PC-3 (cell line): ENCODE data around the gene KDM2B. TPM values are rescaled to one million over a fixed set of nuclear protein-coding genes. Genes with fewer than 3 reads are reported as not detected.

ENCODE experiments used
- ATAC-seq: fragments of 200-7000 bp; cut with Tn5 transposase; 2 replicates; pipeline ENCODE4 v1.9.1; 2020; ENCODE audit warnings: mild to moderate bottlenecking, moderate library complexity
- BruUV-seq: library from RNA; stranded (reverse); fragments of 400-500 nt; replicated peaks from 2 replicates; lab custom pipeline; 2021; lab: Mats Ljungman, UMichigan
- CTCF ChIA-PET: fragments of 300-600 bp; sonication (Branson Sonifier 250); formaldehyde crosslinking; loops from one replicate; lab custom pipeline; 2022; ENCODE audit warnings: antibody characterized with exemption; lab: Charles Lee
- POLR2A ChIA-PET: fragments of 300-600 bp; sonication (Branson Sonifier 250); formaldehyde crosslinking; loops from one replicate; lab custom pipeline; 2022; ENCODE audit warnings: antibody characterized with exemption; ENCODE audit not compliant: unreplicated experiment; lab: Charles Lee
- DNase-seq: peaks from one replicate; pipeline ENCODE4 v3.0.0-alpha.2; 2015
- H2AFZ ChIP-seq: fragments of 300-600 bp; sonication (generic); 2 replicates; pipeline ENCODE4 v1.6.0; 2016; ENCODE audit warnings: antibody characterized with exemption, low read length
- H3F3A ChIP-seq: fragments of 300-600 bp; sonication (generic); one replicate; pipeline ENCODE4 v1.6.0; 2017; ENCODE audit warnings: antibody characterized with exemption, low read length, control low read depth, mild to moderate bottlenecking; ENCODE audit not compliant: unreplicated experiment
- H3K27ac ChIP-seq: fragments of 300-600 bp; sonication (generic); 2 replicates; pipeline ENCODE4 v1.5.1; 2016; ENCODE audit warnings: mild to moderate bottlenecking, low read length
- H3K27me3 ChIP-seq: fragments of 300-600 bp; sonication (generic); 2 replicates; pipeline ENCODE4 v1.6.1; 2016; ENCODE audit warnings: low read length, mixed read lengths
- H3K36me3 ChIP-seq: fragments of 300-600 bp; sonication (generic); 2 replicates; pipeline ENCODE4 v1.6.1; 2016; ENCODE audit warnings: low read depth, mixed run types, low read length, mixed read lengths
- H3K4me1 ChIP-seq: fragments of 300-600 bp; sonication (generic); 2 replicates; pipeline ENCODE4 v1.5.1; 2016; ENCODE audit warnings: low read length; ENCODE audit not compliant: insufficient read depth
- H3K4me2 ChIP-seq: fragments of 300-600 bp; sonication (generic); 2 replicates; pipeline ENCODE4 v1.6.0; 2016; ENCODE audit warnings: low read length
- H3K4me3 ChIP-seq: fragments of 300-600 bp; sonication (generic); 2 replicates; pipeline ENCODE4 v1.5.1; 2016; ENCODE audit warnings: mild to moderate bottlenecking, low read length, mixed read lengths
- H3K79me2 ChIP-seq: fragments of 300-600 bp; sonication (generic); 2 replicates; pipeline ENCODE4 v1.6.1; 2017; ENCODE audit warnings: low read length, mixed read lengths
- H3K9ac ChIP-seq: fragments of 300-600 bp; sonication (generic); 2 replicates; pipeline ENCODE4 v1.6.0; 2016; ENCODE audit warnings: mild to moderate bottlenecking, low read length
- H3K9me2 ChIP-seq: fragments of 300-600 bp; sonication (generic); replicated peaks from 2 replicates; pipeline ENCODE4 v1.6.1; 2016; ENCODE audit warnings: mixed run types, low read length, mixed read lengths
- H3K9me3 ChIP-seq: fragments of 300-600 bp; sonication (generic); 2 replicates; pipeline ENCODE4 v1.6.1; 2016; ENCODE audit warnings: low read length, mixed read lengths
- H4K20me1 ChIP-seq: fragments of 300-600 bp; sonication (generic); 2 replicates; pipeline ENCODE4 v1.6.1; 2016; ENCODE audit warnings: low read length, mixed read lengths
- CTCF ChIP-seq: fragments of 300-600 bp; sonication (generic); conservative IDR thresholded peaks from 2 replicates; pipeline ENCODE4 v1.5.1; 2017; ENCODE audit warnings: antibody characterized with exemption, low read depth, mild to moderate bottlenecking, low read length
- EZH2 ChIP-seq: fragments of 300-600 bp; sonication (generic); IDR thresholded peaks from one replicate; pipeline ENCODE4 v1.6.1; 2017; ENCODE audit warnings: antibody characterized with exemption, mild to moderate bottlenecking, low read length; ENCODE audit not compliant: unreplicated experiment
- EZH2phosphoT487 ChIP-seq: fragments of 300-600 bp; sonication (generic); IDR thresholded peaks from 2 replicates; pipeline ENCODE4 v1.6.1; 2018; ENCODE audit warnings: mild to moderate bottlenecking, antibody characterized with exemption, low read length, borderline replicate concordance
- intact Hi-C: fragments of 100-400 bp; cut with micrococcal nuclease; formaldehyde crosslinking; loops from 2 replicates; pipeline ENCODE4 v1.9.0; 2023
- total RNA-seq: library from RNA; depleted of rRNA; stranded (reverse); fragments of >200 nt; gene quantifications from 2 replicates; pipeline ENCODE4 v1.2.3, GENCODE V29; 2014

KDM2B gene
- total RNA-seq, 1 experiment from 2014 or later: 52.5 TPM

- BruUV-seq: no TSS peak
- POLR2A ChIA-PET: no interaction called here
- Histone ChIP-seq H3K4me1 (no peaks in the 10 kb centered on the region), H3F3A (no peaks in the 10 kb centered on the region), H3K9ac (no peak overlapping the region), H3K9me3 (no peaks in the 10 kb centered on the region), H3K9me2 (no peaks in the 10 kb centered on the region), H3K27me3 (no peaks in the 10 kb centered on the region), H3K36me3 (peaks cover 3% of the 10 kb centered on the region), H4K20me1 (no peaks in the 10 kb centered on the region), H2AFZ (no peak overlapping the region), H3K79me2 (no peaks in the 10 kb centered on the region), H3K4me3 (no peak overlapping the region), H3K4me2 (no peak overlapping the region), H3K27ac (no peak overlapping the region)
- ATAC-seq (no peak), DNase-seq (no peak)
- intact Hi-C loops: no loop called here
- CTCF ChIA-PET: no interaction called here
- TF ChIP-seq EZH2phosphoT487 (no peak), CTCF (no peak), EZH2 (no peak)
These were observed 66.6 kb downstream of the KDM2B start for GRCh38 chr12:121514184-121514742.

- Histone ChIP-seq H2AFZ (no peak overlapping the region), H3K9ac (no peak overlapping the region), H3K9me2 (no peaks in the 10 kb centered on the region), H3K9me3 (no peaks in the 10 kb centered on the region), H3K27me3 (no peaks in the 10 kb centered on the region), H4K20me1 (no peaks in the 10 kb centered on the region), H3K27ac (no peak overlapping the region), H3F3A (no peaks in the 10 kb centered on the region), H3K4me3 (no peak overlapping the region), H3K79me2 (no peaks in the 10 kb centered on the region), H3K4me2 (no peak overlapping the region), H3K36me3 (no peaks in the 10 kb centered on the region; the same call in none of the 2 replicates), H3K4me1 (no peaks in the 10 kb centered on the region)
- ChIA-PET CTCF (no interaction called here), POLR2A (no interaction called here)
- BruUV-seq: no TSS peak
- peak; percentile 44 for DNase-seq
- intact Hi-C loops: no loop called here
- TF ChIP-seq EZH2: no peak
- peak; percentile 93 for ATAC-seq
These were observed 67.2 kb downstream of the KDM2B start for GRCh38 chr12:121513464-121514183.

GRCh38 chr12:121512561-121512960, 68.3 kb downstream of the KDM2B start:
- DNase-seq: no peak
- H3K4me1 ChIP-seq: no peaks in the 10 kb centered on the region
- H2AFZ ChIP-seq: no peak overlapping the region
- intact Hi-C loops: no loop called here
- H3K9ac ChIP-seq: no peak overlapping the region
- H3K9me2 ChIP-seq: no peaks in the 10 kb centered on the region
- TF ChIP-seq CTCF (no peak), EZH2 (no peak), EZH2phosphoT487 (no peak)
- H3K9me3 ChIP-seq: no peaks in the 10 kb centered on the region
- no peak overlapping the region for H3K4me2 ChIP-seq
- POLR2A ChIA-PET: no interaction called here
- no peaks in the 10 kb centered on the region for H3K79me2 ChIP-seq
- H3K27me3 ChIP-seq: no peaks in the 10 kb centered on the region
- no TSS peak for BruUV-seq
- H3K27ac ChIP-seq: no peak overlapping the region
- no peaks in the 10 kb centered on the region for H4K20me1 ChIP-seq
- H3F3A ChIP-seq: no peaks in the 10 kb centered on the region
- no peak for ATAC-seq
- no peak overlapping the region for H3K4me3 ChIP-seq
- no peaks in the 10 kb centered on the region; the same call in none of the 2 replicates for H3K36me3 ChIP-seq
- CTCF ChIA-PET: no interaction called here
